ENCODE results near the gene FAF1. TPM values are rescaled to one million over a fixed set of nuclear protein-coding genes. Genes with fewer than 3 reads are reported as not detected.

The FAF1 gene
- total RNA-seq, 4 donors from 2014 or later: 32.3 to 51.4 (median 36.1) TPM

GRCh38 chr1:50973875-50974617, 14.0 kb upstream of the FAF1 start:
- no peak for TF ChIP-seq CTCF (IDR thresholded peaks at IDR 0.05)
- ATAC-seq (ENCODE audit: low FRiP score) (no peak), DNase-seq (ENCODE audit: low spot score) (no peak)

GRCh38 chr1:50973255-50973654, 13.2 kb upstream of the FAF1 start:
- no peak for TF ChIP-seq CTCF (IDR thresholded peaks at IDR 0.05)
- ATAC-seq (ENCODE audit: low FRiP score) (no peak), DNase-seq (ENCODE audit: low spot score) (no peak)

GRCh38 chr1:50972766-50973165, 12.7 kb upstream of the FAF1 start:
- ATAC-seq (ENCODE audit: low FRiP score) (no peak), DNase-seq (ENCODE audit: low spot score) (no peak)
- TF ChIP-seq CTCF (IDR thresholded peaks at IDR 0.05): no peak

- TF ChIP-seq CTCF (IDR thresholded peaks at IDR 0.05): no peak
- ATAC-seq (ENCODE audit: low FRiP score) (no peak), DNase-seq (ENCODE audit: low spot score) (no peak)
These were observed 11.8 kb upstream of the FAF1 start for GRCh38 chr1:50971748-50972305.

GRCh38 chr1:50970931-50971582, 11.0 kb upstream of the FAF1 start:
- ATAC-seq (ENCODE audit: low FRiP score): no peak
- no peak for TF ChIP-seq CTCF (IDR thresholded peaks at IDR 0.05)

GRCh38 chr1:50970509-50970887, 10.4 kb upstream of the FAF1 start:
- DNase-seq (ENCODE audit: low spot score) (no peak), ATAC-seq (ENCODE audit: low FRiP score) (no peak)
- no peak for TF ChIP-seq CTCF (IDR thresholded peaks at IDR 0.05)

More at GRCh38 chr1:50970931-50971582, 11.0 kb upstream of the FAF1 start:
- DNase-seq (ENCODE audit: low spot score): no peak
